HG03521 (cell line): ENCODE measurements around the gene NPIPB6.

Experiments used
- ATAC-seq: cut with Tn5 transposase; IDR thresholded peaks from one replicate; pipeline ENCODE4 v1.9.1; 2021; ENCODE audit warnings: mild to moderate bottlenecking, moderate library complexity; ENCODE audit not compliant: unreplicated experiment

The NPIPB6 gene

GRCh38 chr16:28324235-28324886 is 38.9 kb downstream of the NPIPB6 start:
- ATAC-seq = no peak

DNA sequence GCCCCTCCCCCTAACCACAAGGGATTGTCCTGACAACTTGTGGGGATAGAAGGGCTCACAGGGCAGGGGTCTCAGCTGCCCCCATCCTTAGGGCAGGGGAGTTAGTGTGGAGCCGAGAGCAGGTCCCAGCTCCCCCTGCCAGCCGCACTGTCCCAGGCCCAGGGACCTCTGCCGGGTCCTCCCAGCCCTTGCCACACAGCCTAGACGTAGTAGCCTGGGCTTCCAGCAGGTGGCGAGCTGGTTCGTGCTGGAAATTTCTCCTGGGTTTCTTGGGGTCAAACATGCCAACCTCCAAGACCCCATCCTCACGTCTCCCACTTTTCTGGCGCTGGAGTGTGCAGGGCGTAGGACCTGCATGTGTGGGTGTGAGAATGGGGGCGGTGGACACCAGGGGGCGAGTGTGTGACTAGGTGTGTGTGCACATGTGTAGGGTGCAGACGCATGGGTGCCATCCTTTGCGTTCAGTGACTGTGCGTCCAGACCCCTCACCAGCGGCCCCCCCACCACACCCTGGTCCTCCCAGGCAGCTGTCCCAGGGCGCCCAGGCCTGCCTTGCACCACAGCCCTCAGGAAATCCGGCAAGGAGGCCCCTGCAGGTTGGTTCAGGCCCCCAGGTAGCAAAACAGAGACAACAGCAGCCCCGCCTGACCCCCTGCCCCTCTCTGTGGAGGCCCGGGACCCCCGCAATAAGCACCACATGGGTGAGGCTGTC is 41.5 kb downstream of the NPIPB6 start:
- ATAC-seq = no peak

DNA sequence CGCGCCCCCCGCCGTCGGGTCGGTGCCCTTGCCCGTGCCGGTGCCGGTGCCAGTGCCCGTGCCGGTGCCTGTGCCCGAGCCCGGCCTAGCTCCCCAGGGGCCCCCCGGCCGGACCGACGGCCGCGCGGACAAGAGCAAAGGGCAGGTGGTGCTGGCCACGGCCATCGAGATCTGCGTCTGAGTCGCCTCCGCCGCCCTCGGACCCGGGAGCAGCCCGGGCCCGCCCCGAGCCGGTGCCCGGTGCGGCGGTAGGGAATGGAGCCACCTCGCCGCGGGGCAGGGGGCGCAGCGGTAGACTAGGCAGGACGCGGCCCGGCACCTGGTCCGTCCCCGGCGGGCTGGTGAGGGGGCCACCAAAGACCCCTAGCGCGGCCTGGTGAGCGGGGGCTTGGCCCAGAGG is 42.6 kb downstream of the NPIPB6 start:
- ATAC-seq = no peak

- no peak for ATAC-seq
These were observed 43.2 kb downstream of the NPIPB6 start for GRCh38 chr16:28320023-28320561.

- ATAC-seq = no peak
These were observed 43.8 kb downstream of the NPIPB6 start for GRCh38 chr16:28319476-28320022.

- no peak for ATAC-seq
These were observed 45.1 kb downstream of the NPIPB6 start for GRCh38 chr16:28318042-28318744.

DNA sequence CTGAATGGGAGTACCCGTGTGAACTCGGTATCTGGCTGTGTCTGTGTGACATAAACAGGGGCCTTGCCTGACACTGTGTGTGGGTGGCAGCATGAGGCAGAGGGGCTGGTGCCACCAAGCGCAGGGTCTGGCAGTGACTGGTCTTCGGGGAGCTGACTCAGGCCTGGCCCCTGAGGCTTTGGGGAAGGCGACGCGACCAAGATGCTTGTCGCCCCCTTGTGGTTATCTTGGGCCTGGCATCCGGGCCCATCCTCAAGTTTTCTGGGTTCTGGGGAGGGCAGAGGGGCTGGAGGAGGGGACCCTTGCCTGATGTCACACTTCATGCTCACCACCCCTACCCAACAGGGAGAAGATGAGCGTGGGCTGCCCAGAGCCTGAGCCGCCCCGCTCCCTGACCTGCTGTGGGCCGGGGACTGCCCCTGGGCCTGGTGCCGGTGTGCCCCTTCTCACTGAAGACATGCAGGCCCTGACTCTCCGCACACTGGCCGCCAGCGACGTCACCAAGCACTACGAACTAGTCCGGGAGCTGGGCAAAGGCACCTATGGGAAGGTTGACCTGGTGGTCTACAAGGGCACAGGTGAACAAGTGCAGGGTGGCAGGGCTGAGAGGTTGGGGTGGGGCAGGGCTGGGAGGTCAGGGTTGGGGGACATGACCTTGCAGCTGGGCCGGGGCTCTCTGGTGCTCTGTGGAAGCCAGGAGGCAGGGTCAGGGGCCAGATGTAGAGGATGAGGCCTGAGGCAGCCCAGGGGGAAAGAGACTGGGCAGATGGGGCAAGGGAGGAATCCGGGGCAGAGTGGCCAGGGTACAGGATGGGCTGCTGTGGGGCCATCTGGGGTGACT is 46.0 kb downstream of the NPIPB6 start:
- ATAC-seq = no peak

- ATAC-seq = no peak
These were observed 47.3 kb downstream of the NPIPB6 start for GRCh38 chr16:28316054-28316453.

DNA sequence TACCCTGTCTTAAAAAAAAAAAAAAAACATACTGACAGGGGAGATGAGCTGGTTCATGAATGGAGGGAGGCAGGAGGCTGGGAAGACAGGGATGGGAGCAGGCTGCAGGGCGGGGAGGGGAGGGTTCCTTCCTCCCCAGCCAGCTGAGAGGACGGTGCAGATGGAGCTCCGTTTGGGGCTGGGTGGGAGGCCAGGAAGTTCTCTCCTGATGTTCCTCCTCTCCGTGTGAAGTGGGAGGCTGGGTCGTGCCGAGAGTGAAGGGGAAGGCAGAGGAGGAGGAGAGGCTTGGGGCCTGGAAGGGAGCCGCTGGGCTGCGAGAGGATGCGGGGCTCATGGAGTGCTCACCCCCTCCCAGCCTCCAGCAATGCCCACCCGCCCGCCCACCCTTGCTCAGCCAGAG is 49.7 kb downstream of the NPIPB6 start:
- no peak for ATAC-seq

DNA sequence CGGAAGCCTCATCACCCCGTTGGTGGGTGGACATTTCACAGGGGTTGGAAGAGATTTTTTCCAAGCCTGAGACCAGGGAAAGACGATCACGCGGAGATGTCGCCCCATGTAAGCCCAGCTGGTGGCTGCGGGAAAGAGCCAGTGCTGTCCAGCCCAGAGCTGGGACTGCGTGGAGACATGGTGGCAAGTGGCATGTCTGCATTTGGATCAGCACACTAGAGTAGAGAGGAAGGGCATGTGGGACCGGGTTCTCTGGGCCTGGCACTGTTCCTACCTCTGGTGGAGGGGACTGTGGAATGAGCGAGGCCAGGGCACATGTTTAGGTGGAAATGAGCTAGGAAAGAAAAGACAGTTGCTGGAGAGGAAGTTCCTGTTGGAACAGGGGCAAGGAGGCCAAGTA is 51.0 kb downstream of the NPIPB6 start:
- no peak for ATAC-seq

DNA sequence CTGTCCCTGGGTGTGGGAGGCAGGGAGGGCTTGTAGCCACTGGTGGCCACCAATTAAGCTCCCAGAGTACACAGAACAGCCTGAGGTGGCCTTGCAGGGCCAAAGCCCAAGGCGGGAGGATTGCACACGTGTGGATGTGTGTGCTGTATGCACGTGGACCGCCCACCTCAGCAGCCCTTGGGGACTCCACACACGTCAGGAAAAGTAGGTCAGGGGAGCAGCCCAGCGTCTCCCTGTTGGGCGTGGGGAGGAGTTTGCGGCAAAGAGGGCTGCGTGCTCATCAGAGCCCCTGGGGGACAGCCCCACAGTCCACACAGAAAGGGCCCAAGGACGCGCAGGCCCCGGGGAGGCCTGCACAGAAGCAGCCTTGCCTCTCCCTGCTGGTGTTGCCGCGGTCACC is 51.4 kb downstream of the NPIPB6 start:
- no peak for ATAC-seq

DNA sequence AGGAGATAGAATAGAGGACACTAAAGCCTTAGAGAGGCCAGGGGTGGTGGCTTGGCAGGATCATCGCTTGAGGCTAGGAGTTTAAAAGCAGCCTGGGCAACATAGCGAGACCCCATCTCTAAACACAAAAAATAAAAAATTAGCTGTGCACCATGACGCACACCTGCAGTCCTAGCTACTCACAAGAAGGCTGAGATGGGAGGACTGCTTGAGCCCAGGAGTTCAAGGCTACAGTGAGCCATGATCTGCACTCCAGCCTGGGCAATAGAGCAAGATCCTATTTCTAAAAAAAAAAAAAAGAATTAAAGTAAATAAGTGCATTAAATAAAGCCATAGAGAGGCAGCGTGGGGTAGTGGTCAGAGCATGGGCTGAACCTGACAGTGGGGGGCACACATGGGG is 51.9 kb downstream of the NPIPB6 start:
- no peak for ATAC-seq

GRCh38 chr16:28310796-28311195 is 52.5 kb downstream of the NPIPB6 start:
- ATAC-seq = no peak

- no peak for ATAC-seq
These were observed 53.4 kb downstream of the NPIPB6 start for GRCh38 chr16:28309811-28310311.

DNA sequence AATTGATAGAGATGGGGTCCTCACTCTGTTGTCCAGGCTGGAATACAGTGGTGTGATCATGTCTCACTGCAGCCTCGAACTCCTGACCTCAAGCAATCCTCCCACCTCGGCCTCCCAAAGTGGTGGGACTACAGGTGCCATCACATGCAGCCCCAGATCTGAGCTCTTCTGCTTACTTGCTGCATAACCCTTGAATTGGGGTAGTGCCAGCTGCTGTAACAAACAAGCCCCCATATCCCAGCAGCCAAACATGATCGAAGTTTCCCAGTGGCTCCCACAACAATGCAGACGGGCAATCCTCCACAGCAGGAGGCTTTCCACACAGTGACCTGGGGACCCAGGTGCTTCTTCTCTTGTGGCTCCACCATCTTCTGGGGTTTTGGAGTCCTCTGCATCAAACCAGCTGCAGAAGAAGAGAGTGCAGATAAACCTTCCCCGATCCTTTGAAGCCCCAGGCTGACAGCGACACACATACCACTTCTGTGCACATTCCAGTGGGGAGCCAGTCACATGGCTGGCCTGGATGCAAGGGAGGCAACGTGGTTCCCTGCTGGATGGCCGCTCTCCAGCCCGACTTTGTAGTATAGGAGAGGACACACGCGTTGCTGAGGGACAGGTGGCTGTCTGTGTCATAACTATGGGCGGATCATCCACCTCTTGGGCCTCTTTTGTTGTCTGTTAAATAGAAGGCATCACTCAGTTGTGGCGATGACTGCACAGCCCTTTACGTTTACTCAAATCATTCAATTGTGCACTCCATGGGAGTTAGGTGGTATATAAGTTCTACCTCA is 54.3 kb downstream of the NPIPB6 start:
- no peak for ATAC-seq

- ATAC-seq = no peak
These were observed 55.4 kb downstream of the NPIPB6 start for GRCh38 chr16:28307936-28308335.

DNA sequence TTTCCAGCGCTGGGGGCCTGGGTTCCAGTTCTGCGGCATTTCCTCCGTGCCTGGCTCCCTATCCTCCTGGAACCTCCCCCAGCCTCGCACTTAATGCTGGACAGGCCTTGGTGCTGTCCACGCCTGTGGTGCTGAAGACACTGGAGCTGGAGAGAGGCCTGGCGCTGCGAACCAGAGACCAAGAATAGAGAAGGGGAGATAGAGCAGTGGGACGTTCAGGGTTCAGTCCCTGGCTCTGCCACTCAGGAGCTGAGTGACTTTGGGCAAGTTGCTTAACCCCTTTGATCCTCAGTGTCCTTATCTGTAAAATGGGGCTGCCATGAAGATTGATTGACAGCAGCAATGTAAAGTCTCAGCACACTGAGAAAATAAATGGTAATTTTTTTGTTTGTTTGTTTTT is 59.1 kb downstream of the NPIPB6 start:
- no peak for ATAC-seq

DNA sequence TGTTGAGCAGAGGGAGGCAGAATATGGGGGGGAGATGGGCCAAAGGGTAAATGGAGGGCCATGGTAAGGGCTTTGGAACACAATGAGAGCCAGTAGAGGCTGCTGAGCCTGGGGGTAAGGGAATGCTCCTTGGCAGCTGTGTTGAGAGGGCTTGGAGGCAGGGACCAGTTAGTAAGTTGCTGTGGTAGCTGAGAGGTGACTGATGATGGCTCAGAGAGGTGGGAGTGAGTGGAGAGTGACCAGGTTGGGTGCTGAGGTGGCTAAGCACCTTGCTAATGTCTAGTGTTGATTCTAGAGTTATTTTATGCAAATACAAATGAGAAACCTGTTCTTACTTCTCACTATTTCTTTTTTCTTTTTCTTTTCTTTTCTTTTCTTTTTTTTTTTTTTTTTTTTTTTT is 60.2 kb downstream of the NPIPB6 start:
- ATAC-seq = no peak

- ATAC-seq = no peak
These were observed 61.7 kb downstream of the NPIPB6 start for GRCh38 chr16:28301620-28302019.

DNA sequence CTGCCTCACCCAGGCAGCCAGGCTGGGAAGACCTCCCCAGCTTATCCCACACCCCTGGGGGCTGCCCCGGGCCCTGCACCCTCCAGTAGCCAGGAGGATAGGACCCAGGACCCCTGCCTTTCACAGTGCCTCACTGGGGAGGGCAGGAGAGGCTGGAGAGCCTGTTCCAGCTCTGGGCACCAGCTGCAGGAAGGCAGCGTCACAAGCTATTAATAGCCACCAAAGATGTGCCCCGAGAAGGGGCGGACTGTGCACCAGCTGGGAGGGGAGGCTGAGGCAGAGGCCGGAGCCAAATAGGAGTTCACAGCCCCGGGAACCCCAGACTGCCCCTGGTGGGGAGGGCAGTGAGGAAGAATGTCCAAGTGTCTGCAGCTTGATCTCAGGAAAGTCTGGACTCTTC is 62.2 kb downstream of the NPIPB6 start:
- ATAC-seq = no peak
